GM13977 (cell line): ENCODE results near the gene TARBP2.

Source experiments
- DNase-seq: peaks from one replicate; pipeline ENCODE4 v3.0.0; 2012; ENCODE audit warnings: low spot score
- in situ Hi-C: fragments of 300-500 bp; cut with MboI; formaldehyde crosslinking; loops from one replicate; pipeline ENCODE4 v1.12.0; 2022; ENCODE audit warnings: low sequenced_read_pairs, low pct_unique_long_range_greater_than_20kb, mixed read lengths, inconsistent platforms; ENCODE audit not compliant: unreplicated experiment
- TF ChIP-seq, protein P1 (sequence below): IDR thresholded peaks from 2 replicates; pipeline ENCODE4 v1.5.1; 2012; ENCODE audit warnings: mild to moderate bottlenecking, control low read depth; ENCODE audit not compliant: insufficient read depth; ENCODE audit errors: extremely low read depth, missing control alignments

TARBP2 gene

GRCh38 chr12:53552361-53553327 lies 51.6 kb downstream of the TARBP2 start:
- in situ Hi-C loops: no loop called here
- no peak for DNase-seq
- TF ChIP-seq, protein P1, sequence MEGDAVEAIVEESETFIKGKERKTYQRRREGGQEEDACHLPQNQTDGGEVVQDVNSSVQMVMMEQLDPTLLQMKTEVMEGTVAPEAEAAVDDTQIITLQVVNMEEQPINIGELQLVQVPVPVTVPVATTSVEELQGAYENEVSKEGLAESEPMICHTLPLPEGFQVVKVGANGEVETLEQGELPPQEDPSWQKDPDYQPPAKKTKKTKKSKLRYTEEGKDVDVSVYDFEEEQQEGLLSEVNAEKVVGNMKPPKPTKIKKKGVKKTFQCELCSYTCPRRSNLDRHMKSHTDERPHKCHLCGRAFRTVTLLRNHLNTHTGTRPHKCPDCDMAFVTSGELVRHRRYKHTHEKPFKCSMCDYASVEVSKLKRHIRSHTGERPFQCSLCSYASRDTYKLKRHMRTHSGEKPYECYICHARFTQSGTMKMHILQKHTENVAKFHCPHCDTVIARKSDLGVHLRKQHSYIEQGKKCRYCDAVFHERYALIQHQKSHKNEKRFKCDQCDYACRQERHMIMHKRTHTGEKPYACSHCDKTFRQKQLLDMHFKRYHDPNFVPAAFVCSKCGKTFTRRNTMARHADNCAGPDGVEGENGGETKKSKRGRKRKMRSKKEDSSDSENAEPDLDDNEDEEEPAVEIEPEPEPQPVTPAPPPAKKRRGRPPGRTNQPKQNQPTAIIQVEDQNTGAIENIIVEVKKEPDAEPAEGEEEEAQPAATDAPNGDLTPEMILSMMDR: no peak
